Spinal cord (tissue), 10 donors: ENCODE data around the gene FOCAD. TPM values are rescaled to one million over a fixed set of nuclear protein-coding genes. Genes with fewer than 3 reads are reported as not detected.

Source experiments
- DNase-seq, 6 donors: peaks; one replicate each; pipeline versions ENCODE4 v3.0.0 to v3.0.0-alpha.2; 2013 to 2015; ENCODE audit warnings: low spot score in 6 of 6, low read depth in 4 of 6
- H3K27ac ChIP-seq: one replicate; pipeline ENCODE4 v1.5.1; 2013; ENCODE audit warnings: low read depth, low read length, control low read depth
- H3K27me3 ChIP-seq: one replicate; pipeline ENCODE4 v1.6.1; 2013; ENCODE audit warnings: low read length; ENCODE audit not compliant: control insufficient read depth, insufficient read depth
- H3K36me3 ChIP-seq: one replicate; pipeline ENCODE4 v1.6.1; 2013; ENCODE audit warnings: low read length; ENCODE audit not compliant: control insufficient read depth, insufficient read depth
- H3K4me1 ChIP-seq: one replicate; pipeline ENCODE4 v1.6.1; 2013; ENCODE audit warnings: low read length; ENCODE audit not compliant: control insufficient read depth, insufficient read depth
- H3K4me3 ChIP-seq: one replicate; pipeline ENCODE4 v1.5.1; 2013; ENCODE audit warnings: low read depth, low read length, control low read depth
- H3K9me3 ChIP-seq: one replicate; pipeline ENCODE4 v1.6.1; 2013; ENCODE audit warnings: low read length; ENCODE audit not compliant: control insufficient read depth, insufficient read depth
- WGBS: methylation state at CpG from one replicate; pipeline ENCODE4 v1.1.5; 2013; ENCODE audit warnings: missing lambda C conversion rate; ENCODE audit not compliant: insufficient coverage; 5-methylcytosine and 5-hydroxymethylcytosine counted together
- long read RNA-seq, 4 donors: transcript quantifications; one replicate each; lab custom pipeline, GENCODE V29; 2026
- polyA plus RNA-seq, 2 donors: library from polyadenylated mRNA; unstranded; fragments of 120-200 nt; gene quantifications; one replicate each; pipeline ENCODE4 v1.2.1, GENCODE V29; 2013; ENCODE audit not compliant: insufficient read length in 2 of 2
- total RNA-seq, 2 donors: library from RNA; depleted of rRNA in 1 of 2; stranded (reverse); fragments of 120-200 nt in 1 of 2; fragments of >200 nt in 1 of 2; gene quantifications; one replicate each; pipeline versions ENCODE4 v1.2.3 to v1.2.4, GENCODE V29; 2013 to 2014
- donor health status: healthy.

Gene FOCAD, protein sequence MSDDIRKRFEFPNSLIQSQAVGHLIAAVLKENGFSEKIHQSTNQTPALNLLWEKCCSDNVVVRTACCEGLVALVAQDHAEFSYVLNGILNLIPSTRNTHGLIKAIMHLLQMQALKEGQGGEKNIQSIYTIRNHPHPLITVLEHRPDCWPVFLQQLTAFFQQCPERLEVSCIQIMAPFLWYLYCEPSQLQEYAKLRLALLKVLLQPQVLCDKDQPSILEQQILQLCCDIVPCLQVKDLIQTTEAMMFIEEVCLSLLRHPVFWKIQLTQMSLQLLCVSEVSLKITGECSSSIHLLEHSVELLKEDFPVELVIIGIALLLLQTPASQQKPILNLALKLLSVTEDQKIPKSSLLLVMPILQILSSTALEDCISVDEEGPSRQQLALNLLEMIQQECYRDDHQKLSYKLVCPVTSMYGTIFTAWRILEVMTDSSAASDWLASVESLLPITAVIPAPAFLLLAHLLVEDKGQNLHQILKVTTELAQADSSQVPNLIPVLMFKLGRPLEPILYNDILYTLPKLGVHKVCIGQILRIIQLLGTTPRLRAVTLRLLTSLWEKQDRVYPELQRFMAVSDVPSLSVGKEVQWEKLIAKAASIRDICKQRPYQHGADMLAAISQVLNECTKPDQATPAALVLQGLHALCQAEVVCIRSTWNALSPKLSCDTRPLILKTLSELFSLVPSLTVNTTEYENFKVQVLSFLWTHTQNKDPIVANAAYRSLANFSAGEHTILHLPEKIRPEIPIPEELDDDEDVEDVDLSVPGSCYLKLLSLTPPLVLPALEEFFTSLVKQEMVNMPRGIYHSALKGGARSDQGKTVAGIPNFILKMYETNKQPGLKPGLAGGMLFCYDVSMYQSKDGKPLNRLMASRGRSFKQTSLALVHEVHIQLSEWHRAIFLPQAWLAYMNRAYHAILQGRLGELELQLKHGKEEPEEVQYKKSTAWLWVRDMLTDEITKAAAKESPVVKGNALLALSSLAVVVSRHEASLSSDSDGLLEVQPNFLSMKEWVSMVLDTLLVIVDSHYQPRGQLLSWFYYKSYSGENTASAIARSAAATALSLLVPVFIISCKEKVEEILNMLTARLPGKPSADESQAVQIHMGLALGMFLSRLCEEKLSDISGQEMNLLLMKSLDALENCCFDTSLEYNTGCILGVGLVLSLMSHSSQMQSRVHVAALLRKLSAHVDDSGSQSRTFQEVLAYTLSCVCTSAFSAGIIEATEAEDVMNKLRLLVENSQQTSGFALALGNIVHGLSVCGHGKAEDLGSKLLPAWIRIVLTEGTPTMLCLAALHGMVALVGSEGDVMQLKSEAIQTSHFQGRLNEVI (N-terminal part only)
- total RNA-seq, result 100 to 1,000 TPM in 1 of 2 donors, 10 to 100 TPM in 1; 63.4 to 189 TPM
- 10 to 100 TPM; 32.3 to 42.5 TPM for polyA plus RNA-seq
- long read RNA-seq, donor 1, partial matches to known transcripts, result 45 of 46 reads
- long read RNA-seq, donor 1, other reads (novel, unspliced or antisense), result 0 of 46 reads
- long read RNA-seq, donor 2, result 0 reads
- long read RNA-seq, donor 3, partial matches to known transcripts, result 11 of 11 reads
- long read RNA-seq, donor 3, other reads (novel, unspliced or antisense), result 0 of 11 reads
- long read RNA-seq, donor 4, full-length matches to known transcripts, result 3 of 3 reads
- long read RNA-seq, donor 4, partial matches to known transcripts, result 0 of 3 reads
- long read RNA-seq, donor 4, other reads (novel, unspliced or antisense), result 0 of 3 reads

DNA sequence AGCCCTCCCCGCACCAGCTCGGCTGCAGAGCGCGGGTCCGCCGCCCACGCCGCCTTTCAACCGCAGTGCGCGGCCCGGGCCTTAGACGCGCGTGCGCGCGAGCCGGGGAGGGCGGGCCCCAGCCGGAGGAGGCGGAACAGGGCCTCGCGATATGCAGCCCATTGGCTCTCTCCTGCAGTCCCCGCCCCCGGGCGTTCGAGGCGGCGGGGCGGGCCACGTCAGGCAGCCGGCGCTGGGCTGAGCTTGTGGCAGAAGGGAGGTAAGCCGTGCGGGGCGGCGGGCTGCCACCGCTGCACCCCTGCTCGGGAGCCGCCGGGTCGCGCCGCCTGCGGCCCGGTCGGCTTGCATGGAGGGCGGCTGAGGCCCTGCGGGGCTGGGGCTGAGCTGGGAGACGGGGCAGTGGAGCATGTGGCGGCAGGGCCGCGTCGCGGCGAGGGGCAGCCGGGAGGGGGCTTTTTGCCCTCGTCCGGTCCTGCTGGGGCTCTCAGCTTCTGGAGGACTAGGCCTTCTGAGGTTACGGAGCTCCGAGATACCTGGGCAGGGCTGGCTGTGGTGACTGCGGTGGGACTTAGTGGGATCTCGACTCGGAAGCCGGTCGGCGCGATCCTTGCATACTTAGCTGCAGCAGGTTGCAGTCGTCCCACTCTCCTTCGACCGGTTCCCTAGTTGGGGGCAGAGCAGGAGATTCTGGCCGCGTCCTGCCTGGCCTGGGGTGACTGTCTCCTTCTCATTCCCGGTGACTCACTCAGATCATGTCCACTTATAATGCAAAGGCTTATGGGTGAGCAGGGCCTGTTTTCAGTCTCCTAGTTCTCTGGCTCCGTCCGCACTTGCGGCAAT is at the start of gene FOCAD:
Gene FOCAD (plus strand): TSS at position 225 of the 840 bp plus-strand sequence. CDS start 31,095 bp downstream, outside the sequence.
- Histone ChIP-seq H3K9me3 (no peaks in the 10 kb centered on the region), H3K4me3 (peak within 1 kb of the TSS; percentile 82), H3K27ac (peak within 1 kb of the TSS; percentile 90), H3K27me3 (no peaks in the 10 kb centered on the region), H3K4me1 (peaks cover 1% of the 10 kb centered on the region), H3K36me3 (no peaks in the 10 kb centered on the region)
- WGBS, result under 1% methylated on average over 77 of the region's 78 CpGs
- DNase-seq, result peak; percentile 78 to 98 (median 92)

DNA sequence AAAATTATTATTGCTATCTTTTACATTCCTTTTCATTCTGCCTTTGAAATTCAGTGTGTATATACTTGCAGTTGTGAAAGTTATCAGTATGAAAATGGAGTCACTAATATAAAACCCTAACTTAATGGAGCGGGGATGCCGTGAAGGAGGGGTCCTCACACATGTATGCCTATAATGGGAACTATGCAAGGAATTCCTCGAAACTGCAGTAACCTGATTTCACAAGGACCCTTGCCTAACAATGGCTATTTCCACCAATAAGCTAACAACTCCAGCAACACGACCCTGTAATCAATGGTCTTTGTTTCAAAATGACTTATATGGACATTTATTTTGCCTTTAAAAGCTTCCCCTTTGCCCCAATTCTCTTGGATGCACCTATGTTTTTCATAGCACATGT is 49.2 kb upstream of the FOCAD start:
- DNase-seq, result no peak
- no peaks in the 10 kb centered on the region for H3K4me1 ChIP-seq
- H3K27ac ChIP-seq, result no peak overlapping the region
- 100% methylated on average over 1 of the region's 4 CpGs for WGBS
- H3K27me3 ChIP-seq, result no peaks in the 10 kb centered on the region
- H3K4me3 ChIP-seq, result no peak overlapping the region
- no peaks in the 10 kb centered on the region for H3K9me3 ChIP-seq
- no peaks in the 10 kb centered on the region for H3K36me3 ChIP-seq

DNA sequence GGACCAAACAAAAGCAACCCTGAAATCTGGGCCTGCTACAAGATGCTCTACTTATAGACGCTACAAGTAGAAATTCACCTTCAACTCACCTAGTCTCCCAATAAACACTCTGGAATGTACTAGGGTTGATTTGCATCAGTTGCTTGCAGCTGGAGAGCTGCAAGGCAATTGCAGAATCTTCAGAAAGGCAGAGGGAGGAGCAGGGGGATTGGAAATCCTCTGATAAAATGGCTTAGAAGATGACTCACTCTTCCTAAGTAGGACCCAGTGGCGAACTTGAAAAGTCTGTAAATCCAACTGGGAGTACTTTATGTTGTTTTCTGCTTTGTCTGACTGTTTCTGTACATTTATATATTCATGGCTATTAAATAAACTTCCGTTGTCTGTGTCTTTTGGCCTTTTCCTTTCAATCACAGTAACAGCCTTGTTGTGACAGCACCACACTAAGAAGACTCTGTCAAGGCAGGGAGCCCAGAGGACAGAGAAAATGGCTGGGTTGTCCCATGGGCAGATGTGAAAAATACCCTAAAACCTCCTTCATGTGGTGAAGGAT is 47.1 kb upstream of the FOCAD start:
- no peak for DNase-seq
- Histone ChIP-seq H3K36me3 (no peaks in the 10 kb centered on the region), H3K4me3 (no peak overlapping the region), H3K27me3 (no peaks in the 10 kb centered on the region), H3K9me3 (no peaks in the 10 kb centered on the region), H3K4me1 (no peaks in the 10 kb centered on the region), H3K27ac (no peak overlapping the region)
- WGBS, result no CpG with 5 or more reads among the region's 3 CpGs

DNA sequence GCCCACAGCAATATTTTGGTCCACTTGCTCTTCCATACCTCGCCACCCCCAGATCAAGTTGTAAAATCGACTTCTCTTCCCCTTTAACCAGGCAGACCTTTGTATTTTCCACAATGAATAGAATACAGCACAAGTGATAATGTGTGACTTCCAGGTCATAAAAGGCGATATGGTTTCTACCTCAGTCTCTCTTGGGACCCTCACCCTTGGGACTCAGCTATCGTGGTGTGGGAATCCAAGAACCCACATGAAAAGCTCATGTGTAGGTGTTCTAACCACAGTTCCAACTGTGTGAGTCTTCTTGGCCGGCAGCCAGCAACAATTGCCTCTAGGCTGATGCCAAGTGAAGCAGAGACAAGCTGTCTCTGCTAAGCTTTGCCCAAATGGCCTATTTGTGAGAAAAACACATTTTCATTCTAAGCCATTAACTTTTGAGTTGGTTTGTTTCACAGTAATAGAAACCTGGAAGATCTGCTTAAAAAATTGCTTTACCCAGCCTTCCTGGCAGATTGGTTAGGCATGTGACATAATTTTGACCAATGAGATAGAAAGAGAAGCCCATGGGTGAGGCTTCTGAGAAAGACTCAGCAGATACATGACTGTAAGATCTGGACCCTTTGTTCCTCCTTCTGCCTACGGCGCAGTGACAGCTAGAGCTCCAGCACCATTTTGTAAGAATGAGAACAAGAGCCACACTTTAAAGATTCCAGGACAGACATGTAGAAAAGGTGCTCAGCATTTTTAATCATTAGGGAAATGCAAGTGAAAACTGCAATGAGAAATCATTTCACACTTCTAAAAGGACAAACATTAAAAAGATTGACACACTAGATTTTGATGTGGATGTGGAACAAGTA is 43.5 kb upstream of the FOCAD start:
- Histone ChIP-seq H3K4me3 (no peak overlapping the region), H3K9me3 (no peaks in the 10 kb centered on the region), H3K4me1 (no peaks in the 10 kb centered on the region), H3K36me3 (no peaks in the 10 kb centered on the region), H3K27me3 (no peaks in the 10 kb centered on the region), H3K27ac (no peak overlapping the region)
- 81% methylated on average over 4 of the region's 7 CpGs for WGBS
- peak in 3 of 6 donors; percentile 39 to 89 (median 88) for DNase-seq

DNA sequence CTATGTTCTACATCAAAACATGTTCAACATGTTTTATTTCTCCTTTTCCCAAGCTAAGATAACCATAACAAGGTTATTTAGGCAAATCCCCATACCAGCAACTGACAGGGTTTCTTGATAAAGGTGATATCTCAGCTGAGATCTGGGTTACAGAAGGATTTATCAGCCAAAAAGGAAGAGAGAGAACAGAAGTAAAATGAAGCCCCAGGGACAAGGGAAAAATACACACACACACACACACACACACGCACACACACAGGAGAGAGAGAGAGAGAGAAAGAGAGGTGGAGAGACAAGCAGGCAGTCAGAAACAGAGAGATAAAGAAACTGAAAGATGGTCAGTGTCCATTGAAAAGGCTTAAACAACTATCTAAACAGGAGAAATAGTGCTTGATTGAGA is 42.0 kb upstream of the FOCAD start:
- Histone ChIP-seq H3K27me3 (no peaks in the 10 kb centered on the region), H3K27ac (no peak overlapping the region), H3K4me3 (no peak overlapping the region), H3K4me1 (no peaks in the 10 kb centered on the region), H3K9me3 (no peaks in the 10 kb centered on the region), H3K36me3 (no peaks in the 10 kb centered on the region)
- no peak for DNase-seq
- WGBS, result no CpG with 5 or more reads among the region's 1 CpG

DNA sequence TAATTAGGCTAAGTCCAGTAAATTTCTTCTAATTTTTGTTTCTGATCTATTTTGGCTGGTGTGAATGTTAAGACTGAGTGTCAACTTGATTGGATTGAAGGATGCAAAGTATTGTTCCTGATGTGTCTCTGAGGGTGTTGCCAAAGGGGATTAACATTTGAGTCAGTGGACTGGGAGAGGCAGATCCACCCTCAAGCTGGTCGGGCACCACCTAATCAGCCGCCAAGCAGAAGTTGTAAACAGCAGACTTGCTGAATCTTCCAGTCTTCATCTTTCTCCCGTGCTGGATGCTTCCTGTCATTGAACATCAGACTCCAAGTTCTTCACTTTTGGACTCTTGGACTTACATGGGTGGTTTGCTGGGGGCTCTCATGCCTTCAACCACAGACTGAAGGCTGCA is 40.4 kb upstream of the FOCAD start:
- Histone ChIP-seq H3K27me3 (no peaks in the 10 kb centered on the region), H3K27ac (no peak overlapping the region), H3K9me3 (peaks cover 4% of the 10 kb centered on the region), H3K4me1 (no peaks in the 10 kb centered on the region), H3K4me3 (no peak overlapping the region), H3K36me3 (no peaks in the 10 kb centered on the region)
- 84% methylated on average over 3 of the region's 3 CpGs for WGBS
- DNase-seq, result no peak

DNA sequence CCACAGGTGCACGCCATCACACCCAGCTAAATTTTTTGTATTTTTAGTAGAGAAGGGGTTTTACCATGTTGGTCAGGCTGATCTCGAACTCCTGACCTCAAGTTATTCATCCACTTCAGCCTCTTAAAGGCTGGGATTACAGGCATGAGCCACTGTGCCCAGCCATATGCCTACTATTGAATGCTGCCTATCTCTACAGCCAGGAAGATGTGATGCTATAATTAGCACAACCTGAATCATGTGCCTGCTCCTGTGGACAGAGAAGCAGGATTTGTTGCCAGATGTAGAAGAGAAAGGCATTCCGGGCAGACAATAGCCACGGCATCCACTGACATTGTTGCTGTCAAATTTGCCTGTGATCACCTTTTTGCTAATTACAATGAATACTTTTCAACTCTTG is 37.4 kb upstream of the FOCAD start:
- H3K4me1 ChIP-seq, result no peaks in the 10 kb centered on the region
- H3K9me3 ChIP-seq, result peaks cover 4% of the 10 kb centered on the region
- H3K36me3 ChIP-seq, result no peaks in the 10 kb centered on the region
- H3K27me3 ChIP-seq, result no peaks in the 10 kb centered on the region
- no CpG with 5 or more reads among the region's 4 CpGs for WGBS
- no peak for DNase-seq
- H3K27ac ChIP-seq, result no peak overlapping the region
- H3K4me3 ChIP-seq, result no peak overlapping the region
